SK-N-SH treated with all-trans-retinoic acid at 6 μM for 48 hours (cell line): ENCODE data around the gene NSD2.

ENCODE experiments used
- ATAC-seq: fragments of 200-7000 bp; cut with Tn5 transposase; 3 replicates; pipeline ENCODE4 v1.9.1; 2020; ENCODE audit warnings: mild to moderate bottlenecking, moderate library complexity
- BACH2 ChIP-seq: fragments of 250-450 bp; sonication (Bioruptor Pico); IDR thresholded peaks from 2 replicates; pipeline ENCODE4 v1.9.0; 2021; ENCODE audit warnings: mild to moderate bottlenecking, borderline replicate concordance
- GLIS3 ChIP-seq: fragments of 250-450 bp; sonication (Bioruptor Pico); IDR thresholded peaks from 2 replicates; pipeline ENCODE4 v1.5.0; 2020; ENCODE audit warnings: mild to moderate bottlenecking, moderate library complexity
- ISL1 ChIP-seq: fragments of 250-450 bp; sonication (Bioruptor Pico); IDR thresholded peaks from 2 replicates; pipeline ENCODE4 v2.1.2; 2022; ENCODE audit warnings: mild to moderate bottlenecking, moderate library complexity
- OSR1 ChIP-seq: fragments of 250-450 bp; sonication (Bioruptor Pico); IDR thresholded peaks from 2 replicates; pipeline ENCODE4 v1.8.0; 2022; ENCODE audit warnings: moderate library complexity, mild to moderate bottlenecking, inconsistent platforms
- PPARA ChIP-seq: fragments of 250-450 bp; sonication (Bioruptor Pico); IDR thresholded peaks from 2 replicates; pipeline ENCODE4 v1.5.0; 2020; ENCODE audit warnings: mild to moderate bottlenecking, borderline replicate concordance
- RARB ChIP-seq: fragments of 250-450 bp; sonication (Bioruptor Pico); IDR thresholded peaks from 2 replicates; pipeline ENCODE4 v1.8.0; 2021; ENCODE audit warnings: mild to moderate bottlenecking, moderate library complexity
- SNAI2 ChIP-seq: fragments of 250-450 bp; sonication (Bioruptor Pico); IDR thresholded peaks from 2 replicates; pipeline ENCODE4 v1.5.0; 2020; ENCODE audit warnings: mild to moderate bottlenecking, moderate library complexity
- TCF4 ChIP-seq: fragments of 250-450 bp; sonication (Bioruptor Pico); IDR thresholded peaks from 2 replicates; pipeline ENCODE4 v1.8.0; 2021; ENCODE audit warnings: mild to moderate bottlenecking, moderate library complexity, borderline replicate concordance
- TOX ChIP-seq: fragments of 250-450 bp; sonication (Bioruptor Pico); IDR thresholded peaks from 2 replicates; pipeline ENCODE4 v1.8.0; 2021; ENCODE audit warnings: mild to moderate bottlenecking, moderate library complexity, borderline replicate concordance
- ZC3H10 ChIP-seq: fragments of 250-450 bp; sonication (Bioruptor Pico); IDR thresholded peaks from 2 replicates; pipeline ENCODE4 v1.5.1; 2021; ENCODE audit warnings: mild to moderate bottlenecking, moderate library complexity
- ZFP3 ChIP-seq: fragments of 250-450 bp; sonication (Bioruptor Pico); IDR thresholded peaks from 2 replicates; pipeline ENCODE4 v1.5.0; 2020; ENCODE audit warnings: mild to moderate bottlenecking, moderate library complexity
- ZFP30 ChIP-seq: fragments of 450-650 bp; formaldehyde crosslinking; IDR thresholded peaks from 2 replicates; pipeline ENCODE4 v1.5.0; 2022; ENCODE audit warnings: mild to moderate bottlenecking, moderate library complexity
- ZNF70 ChIP-seq: fragments of 450-650 bp; formaldehyde crosslinking; IDR thresholded peaks from 2 replicates; pipeline ENCODE4 v1.5.0; 2020; ENCODE audit warnings: mild to moderate bottlenecking, moderate library complexity
- ZNF8 ChIP-seq: fragments of 450-650 bp; formaldehyde crosslinking; IDR thresholded peaks from 2 replicates; pipeline ENCODE4 v1.5.0; 2020; ENCODE audit warnings: mild to moderate bottlenecking, moderate library complexity
- TF ChIP-seq, protein P1 (sequence below): fragments of 250-450 bp; sonication (Bioruptor Pico); IDR thresholded peaks from 2 replicates; pipeline ENCODE4 v1.5.1; 2020; ENCODE audit warnings: low read depth, mild to moderate bottlenecking, moderate library complexity
- TF ChIP-seq, protein P2 (sequence below): fragments of 250-450 bp; sonication (Bioruptor Pico); IDR thresholded peaks from 2 replicates; pipeline ENCODE4 v1.5.0; 2020; ENCODE audit warnings: mild to moderate bottlenecking, moderate library complexity

NSD2 gene

DNA sequence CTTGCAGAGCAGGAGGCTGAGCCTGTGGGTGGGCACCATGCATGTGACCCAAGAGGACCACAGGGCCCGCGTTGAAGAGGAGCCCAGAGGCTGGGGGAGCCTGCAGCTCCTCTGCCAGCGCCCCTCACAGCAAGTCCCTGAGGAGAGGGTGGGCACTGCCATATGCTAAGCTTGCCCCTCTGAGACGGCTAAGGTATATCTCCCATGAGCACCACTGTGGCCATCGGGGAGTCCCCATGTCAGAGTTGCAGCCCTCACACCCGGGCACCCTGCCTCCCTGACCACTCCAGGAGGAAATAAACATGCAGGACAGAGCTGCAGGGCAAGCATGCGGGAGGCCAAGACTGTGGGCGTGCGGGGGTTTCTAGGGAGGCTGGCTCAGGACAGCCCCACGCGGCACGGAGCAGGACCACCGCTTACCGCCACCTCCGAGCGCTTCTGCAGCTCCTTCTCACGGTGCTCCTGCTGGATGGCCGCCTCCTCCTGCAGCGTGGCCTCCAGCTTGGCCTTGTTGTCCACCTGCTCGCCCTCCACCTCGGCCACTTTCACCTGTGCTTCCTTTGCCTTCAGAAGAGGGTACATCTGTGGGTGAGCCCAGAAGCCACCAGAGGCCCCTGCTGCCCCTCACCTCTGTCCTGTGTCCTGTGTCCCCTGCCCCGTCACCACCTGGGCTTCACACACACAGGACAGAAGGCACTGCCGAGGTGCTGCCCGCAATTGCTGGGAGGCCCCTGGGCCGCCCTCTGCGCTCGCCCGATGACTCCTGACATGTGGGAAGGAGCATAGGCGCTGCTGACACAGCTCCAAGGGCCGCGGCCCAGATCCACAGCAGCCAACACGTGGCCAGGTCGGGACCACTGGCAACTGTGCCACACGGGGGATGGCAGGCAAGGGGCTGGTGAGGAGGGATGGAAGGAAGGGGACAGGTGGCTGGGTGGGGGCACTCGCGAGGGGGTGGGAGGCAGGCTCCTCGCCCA is 48.3 kb upstream of the NSD2 start:
- TF ChIP-seq RARB (CRISPR knock-in tag) (no peak), BACH2 (no peak), ZNF8 (no peak), ZFP30 (CRISPR knock-in tag) (no peak), ZC3H10 (no peak), GLIS3 (CRISPR knock-in tag) (no peak), ZNF70 (CRISPR knock-in tag) (no peak), ZFP3 (CRISPR knock-in tag) (no peak)
- TF ChIP-seq, protein P1, sequence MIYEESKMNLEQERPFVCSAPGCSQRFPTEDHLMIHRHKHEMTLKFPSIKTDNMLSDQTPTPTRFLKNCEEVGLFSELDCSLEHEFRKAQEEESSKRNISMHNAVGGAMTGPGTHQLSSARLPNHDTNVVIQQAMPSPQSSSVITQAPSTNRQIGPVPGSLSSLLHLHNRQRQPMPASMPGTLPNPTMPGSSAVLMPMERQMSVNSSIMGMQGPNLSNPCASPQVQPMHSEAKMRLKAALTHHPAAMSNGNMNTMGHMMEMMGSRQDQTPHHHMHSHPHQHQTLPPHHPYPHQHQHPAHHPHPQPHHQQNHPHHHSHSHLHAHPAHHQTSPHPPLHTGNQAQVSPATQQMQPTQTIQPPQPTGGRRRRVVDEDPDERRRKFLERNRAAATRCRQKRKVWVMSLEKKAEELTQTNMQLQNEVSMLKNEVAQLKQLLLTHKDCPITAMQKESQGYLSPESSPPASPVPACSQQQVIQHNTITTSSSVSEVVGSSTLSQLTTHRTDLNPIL (CRISPR knock-in tag): no peak
- TF ChIP-seq, protein P2, sequence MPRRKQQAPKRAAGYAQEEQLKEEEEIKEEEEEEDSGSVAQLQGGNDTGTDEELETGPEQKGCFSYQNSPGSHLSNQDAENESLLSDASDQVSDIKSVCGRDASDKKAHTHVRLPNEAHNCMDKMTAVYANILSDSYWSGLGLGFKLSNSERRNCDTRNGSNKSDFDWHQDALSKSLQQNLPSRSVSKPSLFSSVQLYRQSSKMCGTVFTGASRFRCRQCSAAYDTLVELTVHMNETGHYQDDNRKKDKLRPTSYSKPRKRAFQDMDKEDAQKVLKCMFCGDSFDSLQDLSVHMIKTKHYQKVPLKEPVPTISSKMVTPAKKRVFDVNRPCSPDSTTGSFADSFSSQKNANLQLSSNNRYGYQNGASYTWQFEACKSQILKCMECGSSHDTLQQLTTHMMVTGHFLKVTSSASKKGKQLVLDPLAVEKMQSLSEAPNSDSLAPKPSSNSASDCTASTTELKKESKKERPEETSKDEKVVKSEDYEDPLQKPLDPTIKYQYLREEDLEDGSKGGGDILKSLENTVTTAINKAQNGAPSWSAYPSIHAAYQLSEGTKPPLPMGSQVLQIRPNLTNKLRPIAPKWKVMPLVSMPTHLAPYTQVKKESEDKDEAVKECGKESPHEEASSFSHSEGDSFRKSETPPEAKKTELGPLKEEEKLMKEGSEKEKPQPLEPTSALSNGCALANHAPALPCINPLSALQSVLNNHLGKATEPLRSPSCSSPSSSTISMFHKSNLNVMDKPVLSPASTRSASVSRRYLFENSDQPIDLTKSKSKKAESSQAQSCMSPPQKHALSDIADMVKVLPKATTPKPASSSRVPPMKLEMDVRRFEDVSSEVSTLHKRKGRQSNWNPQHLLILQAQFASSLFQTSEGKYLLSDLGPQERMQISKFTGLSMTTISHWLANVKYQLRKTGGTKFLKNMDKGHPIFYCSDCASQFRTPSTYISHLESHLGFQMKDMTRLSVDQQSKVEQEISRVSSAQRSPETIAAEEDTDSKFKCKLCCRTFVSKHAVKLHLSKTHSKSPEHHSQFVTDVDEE: no peak
- no peak; the same call in 2 of the 3 replicates for ATAC-seq

DNA sequence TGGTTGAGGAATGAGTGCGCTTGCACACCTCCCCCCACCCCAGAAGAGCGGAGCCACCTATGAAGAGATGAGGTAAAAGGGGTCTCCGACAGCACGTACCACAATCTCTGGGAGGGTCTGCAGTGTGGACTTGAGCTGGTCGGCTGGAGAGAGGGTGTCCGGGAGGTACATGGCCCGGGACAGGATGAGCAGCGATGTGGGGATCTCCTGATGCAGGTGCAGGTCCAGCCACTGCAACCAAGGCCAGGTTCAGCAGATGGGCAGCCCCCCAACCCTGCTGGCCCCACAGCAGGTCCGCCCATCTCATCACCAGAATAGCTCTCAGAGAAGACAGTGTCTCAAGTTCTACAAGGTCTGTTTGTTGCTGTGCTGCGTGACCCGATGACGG is 47.7 kb upstream of the NSD2 start:
- no peak for ATAC-seq
- no peak for TF ChIP-seq ZNF8
- TF ChIP-seq ZFP30 (CRISPR knock-in tag): no peak
- TF ChIP-seq ZNF70 (CRISPR knock-in tag): no peak
- TF ChIP-seq TOX (CRISPR knock-in tag): no peak

DNA sequence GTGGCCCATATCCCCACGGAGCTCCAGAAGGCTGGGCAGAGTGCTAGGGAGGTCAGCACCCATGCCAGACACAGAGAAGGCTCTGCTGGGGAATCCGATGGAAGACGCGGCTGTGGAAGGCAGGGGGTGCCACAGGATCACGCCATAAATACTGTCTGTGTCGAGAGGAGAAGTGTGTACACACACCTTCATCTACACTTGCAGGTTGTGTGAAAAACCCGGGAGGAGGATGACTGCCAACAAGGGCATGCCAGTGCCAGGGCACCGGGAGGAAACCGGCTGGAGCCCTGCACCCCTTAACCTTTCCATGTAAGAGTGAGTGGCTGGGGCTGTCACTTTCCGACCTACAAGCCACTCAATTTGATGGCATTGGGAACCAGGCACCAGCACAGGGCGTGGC is 46.4 kb upstream of the NSD2 start:
- no peak for TF ChIP-seq BACH2
- no peak for TF ChIP-seq RARB (CRISPR knock-in tag)
- no peak for TF ChIP-seq SNAI2 (CRISPR knock-in tag)
- TF ChIP-seq ISL1: no peak
- no peak for TF ChIP-seq PPARA (CRISPR knock-in tag)
- TF ChIP-seq, protein P1 (CRISPR knock-in tag): no peak
- ATAC-seq: no peak

DNA sequence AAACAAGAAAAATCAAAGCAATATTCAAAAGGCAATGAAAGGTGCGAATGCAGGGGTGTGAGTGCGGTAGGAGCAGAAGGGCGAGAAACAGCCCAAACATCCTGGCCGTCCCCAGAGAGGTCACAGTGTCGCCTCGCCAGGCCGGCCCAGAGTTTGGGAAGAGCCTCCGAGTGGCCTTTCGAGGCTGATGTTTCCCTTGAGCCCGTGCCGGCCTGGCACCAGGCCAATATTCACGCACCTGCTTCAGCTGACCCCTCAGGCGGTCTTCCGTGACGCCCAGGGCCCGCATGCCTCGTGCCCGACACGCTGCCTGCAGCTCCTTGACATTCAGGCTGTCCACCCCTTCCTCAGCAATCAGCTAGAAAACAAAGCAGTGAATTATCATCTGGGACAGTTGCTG is 45.9 kb upstream of the NSD2 start:
- TF ChIP-seq SNAI2 (CRISPR knock-in tag) (no peak), TCF4 (CRISPR knock-in tag) (no peak), BACH2 (no peak), TOX (CRISPR knock-in tag) (no peak), PPARA (CRISPR knock-in tag) (no peak), ZFP3 (CRISPR knock-in tag) (no peak), ISL1 (no peak), ZFP30 (CRISPR knock-in tag) (no peak), OSR1 (CRISPR knock-in tag) (no peak), ZC3H10 (no peak), GLIS3 (CRISPR knock-in tag) (no peak)
- TF ChIP-seq, protein P2: no peak
- TF ChIP-seq, all 23 proteins: peak for 0
- ATAC-seq: no peak
